Glutamatergic neuron (in vitro differentiated cells): ENCODE measurements around the gene CLEC3A. TPM values are rescaled to one million over a fixed set of nuclear protein-coding genes. Genes with fewer than 3 reads are reported as not detected.

Source experiments
- DNase-seq: peaks from one replicate; pipeline ENCODE4 v3.0.0; 2022
- H3K27ac Mint-ChIP-seq: one replicate; pipeline ENCODE4 v1.8.0; 2020; ENCODE audit warnings: mild to moderate bottlenecking, mixed read lengths, inconsistent platforms; ENCODE audit not compliant: unreplicated experiment
- H3K27me3 Mint-ChIP-seq: one replicate; pipeline ENCODE4 v1.8.0; 2020; ENCODE audit warnings: mild to moderate bottlenecking, moderate library complexity, mixed read lengths, inconsistent platforms; ENCODE audit not compliant: unreplicated experiment
- H3K36me3 Mint-ChIP-seq: one replicate; pipeline ENCODE4 v1.8.0; 2020; ENCODE audit warnings: mild to moderate bottlenecking, mixed read lengths, inconsistent platforms; ENCODE audit not compliant: unreplicated experiment
- H3K4me1 Mint-ChIP-seq: one replicate; pipeline ENCODE4 v1.8.0; 2020; ENCODE audit warnings: mild to moderate bottlenecking, low read depth, mixed read lengths, inconsistent platforms; ENCODE audit not compliant: unreplicated experiment
- H3K4me3 Mint-ChIP-seq: one replicate; pipeline ENCODE4 v1.8.0; 2020; ENCODE audit warnings: mild to moderate bottlenecking, mixed read lengths, inconsistent platforms; ENCODE audit not compliant: unreplicated experiment
- H3K9me3 Mint-ChIP-seq: one replicate; pipeline ENCODE4 v1.8.0; 2020; ENCODE audit warnings: mild to moderate bottlenecking, moderate library complexity, mixed read lengths, inconsistent platforms; ENCODE audit not compliant: unreplicated experiment
- CTCF ChIP-seq: fragments of 200-600 bp; sonication (generic); IDR thresholded peaks from one replicate; pipeline ENCODE4 v1.5.0; 2021; ENCODE audit not compliant: partially characterized antibody, unreplicated experiment
- total RNA-seq: library from RNA; stranded (reverse); fragmentation: NEBNext Ultra II Directional; extraction: Animal tissue kit (Norgen Biotek cat#: 25700); gene quantifications from one replicate; pipeline ENCODE4 v1.2.1, GENCODE V29; 2021; ENCODE audit not compliant: unreplicated experiment

Gene CLEC3A
- total RNA-seq, 1 donor from 2014 or later = not detected

DNA sequence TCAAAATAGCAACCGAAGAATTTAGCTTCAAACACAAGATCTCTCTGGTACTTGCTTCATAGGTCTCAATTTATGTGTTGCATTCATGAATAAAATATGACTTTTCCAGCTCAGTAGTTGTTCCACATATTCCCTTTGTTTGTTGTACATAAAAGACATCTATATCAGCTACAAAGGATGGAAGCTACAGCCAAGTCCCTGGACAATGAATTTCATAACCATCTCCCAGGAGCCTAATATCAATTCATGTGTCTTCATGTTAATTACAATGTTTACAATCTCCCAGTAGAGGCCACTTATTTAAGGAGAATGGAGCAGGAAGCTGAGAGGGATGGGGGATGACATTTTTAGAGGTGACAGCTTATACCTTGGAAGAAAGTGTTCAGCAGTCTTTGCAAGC, 3.3 kb downstream of the CLEC3A start:
- TF ChIP-seq CTCF = no peak
- Mint-ChIP-seq H3K4me1 (no peaks in the 10 kb centered on the region), H3K9me3 (no peaks in the 10 kb centered on the region), H3K36me3 (no peaks in the 10 kb centered on the region), H3K27ac (no peak overlapping the region), H3K4me3 (no peak overlapping the region), H3K27me3 (no peaks in the 10 kb centered on the region)
- DNase-seq = no peak

DNA sequence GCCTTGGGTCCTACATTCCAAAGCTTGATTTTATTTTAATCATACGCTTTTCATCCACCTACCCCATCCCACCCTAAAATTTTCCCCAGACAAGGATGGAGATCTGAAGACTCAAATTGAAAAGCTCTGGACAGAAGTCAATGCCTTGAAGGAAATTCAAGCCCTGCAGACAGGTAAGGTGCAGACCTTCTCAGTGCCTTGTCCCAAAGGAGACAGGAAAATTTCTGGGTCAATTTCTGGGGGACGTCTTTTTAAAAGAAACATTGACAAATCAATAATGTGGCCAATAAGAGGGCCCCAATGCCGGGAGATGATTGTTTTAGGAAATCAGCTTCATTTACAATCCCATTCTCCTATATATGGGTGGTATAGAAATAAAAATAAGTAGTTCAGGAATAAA, 5.7 kb downstream of the CLEC3A start:
- Mint-ChIP-seq H3K36me3 (no peaks in the 10 kb centered on the region), H3K4me1 (no peaks in the 10 kb centered on the region), H3K9me3 (no peaks in the 10 kb centered on the region), H3K4me3 (no peak overlapping the region), H3K27me3 (no peaks in the 10 kb centered on the region), H3K27ac (no peak overlapping the region)
- no peak for TF ChIP-seq CTCF
- DNase-seq = no peak

GRCh38 chr16:78034530-78034929, 12.2 kb downstream of the CLEC3A start:
- Mint-ChIP-seq H3K9me3 (peaks cover 1% of the 10 kb centered on the region), H3K36me3 (no peaks in the 10 kb centered on the region), H3K27ac (no peak overlapping the region), H3K27me3 (no peaks in the 10 kb centered on the region), H3K4me3 (no peak overlapping the region), H3K4me1 (no peaks in the 10 kb centered on the region)
- no peak for DNase-seq
- no peak for TF ChIP-seq CTCF

- Mint-ChIP-seq H3K36me3 (no peaks in the 10 kb centered on the region), H3K27ac (no peak overlapping the region), H3K4me3 (no peak overlapping the region), H3K9me3 (peaks cover 1% of the 10 kb centered on the region), H3K27me3 (no peaks in the 10 kb centered on the region), H3K4me1 (no peaks in the 10 kb centered on the region)
- TF ChIP-seq CTCF = no peak
- no peak for DNase-seq
Measured at GRCh38 chr16:78035012-78035411, 12.7 kb downstream of the CLEC3A start.

DNA sequence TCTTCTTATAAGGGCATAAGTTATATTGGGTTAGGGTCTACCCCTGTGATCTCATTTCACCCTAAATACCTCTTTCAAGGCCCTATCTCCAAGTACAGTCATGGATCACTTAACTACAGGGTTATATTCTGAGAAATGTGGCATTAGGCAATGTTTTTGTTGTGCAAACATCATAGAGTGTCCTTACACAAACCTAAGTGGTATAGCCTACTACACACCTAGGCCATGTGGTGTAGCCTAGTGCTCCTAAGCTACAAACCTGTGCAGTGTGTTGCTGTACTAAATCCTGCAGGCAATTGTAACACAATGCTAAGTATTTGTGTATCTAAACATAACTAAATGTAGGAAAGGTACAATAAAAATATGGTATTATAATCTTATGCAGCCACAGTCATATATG, 18.0 kb downstream of the CLEC3A start:
- DNase-seq = no peak
- no peak overlapping the region for H3K27ac Mint-ChIP-seq
- H3K9me3 Mint-ChIP-seq = peaks cover 1% of the 10 kb centered on the region
- no peaks in the 10 kb centered on the region for H3K36me3 Mint-ChIP-seq
- H3K27me3 Mint-ChIP-seq = peaks cover 3% of the 10 kb centered on the region
- no peak for TF ChIP-seq CTCF
- H3K4me3 Mint-ChIP-seq = no peak overlapping the region
- no peaks in the 10 kb centered on the region for H3K4me1 Mint-ChIP-seq
